CD4-positive, alpha-beta T cell treated with Interferon gamma for 1 hour (primary cell): ENCODE data around the gene NR2F1-AS1.

ENCODE experiments used
- DNase-seq: peaks from one replicate; pipeline ENCODE4 v3.0.0-alpha.2; 2020

Gene NR2F1-AS1

GRCh38 chr5:93603078-93603792, 22.2 kb upstream of the NR2F1-AS1 start:
- DNase-seq: no peak

DNA sequence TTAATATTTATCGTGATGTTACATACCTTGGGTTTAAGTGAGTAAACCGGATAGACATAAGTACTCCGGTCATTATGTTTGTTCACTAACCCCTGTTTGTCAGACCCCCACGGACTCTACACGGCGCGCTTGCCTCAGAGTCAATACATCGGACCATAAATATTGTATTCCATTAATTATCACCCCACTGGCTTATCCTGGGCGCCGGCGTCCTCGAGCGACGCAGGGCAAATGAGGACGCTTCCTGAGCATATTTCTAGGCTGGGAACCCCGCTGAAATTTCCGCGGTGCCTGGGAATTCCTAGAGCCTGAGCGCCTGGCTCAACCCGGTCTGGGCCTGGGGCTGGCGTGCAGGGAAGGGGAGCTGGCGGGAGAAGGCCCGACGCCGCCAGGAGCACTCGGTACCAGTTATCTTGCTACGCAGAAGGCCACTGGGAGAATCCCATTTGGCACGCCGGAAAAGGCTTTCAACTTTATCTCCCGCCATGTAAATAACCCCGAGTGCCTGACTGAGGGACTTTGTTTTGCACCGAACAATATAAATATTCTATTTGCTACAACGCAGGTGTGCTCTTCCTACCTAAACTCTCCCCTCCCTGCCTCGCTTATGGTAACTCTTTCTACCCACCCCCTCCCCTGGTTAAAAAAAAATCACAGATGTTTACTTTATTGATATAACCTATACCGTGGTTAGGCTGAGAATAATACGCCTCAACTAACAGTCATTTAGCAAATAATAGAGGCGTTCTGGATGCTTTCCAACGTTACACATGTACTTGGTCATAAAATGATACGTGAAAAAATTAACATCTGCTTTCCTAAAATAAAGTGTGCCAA, 21.4 kb upstream of the NR2F1-AS1 start:
- no peak for DNase-seq

DNA sequence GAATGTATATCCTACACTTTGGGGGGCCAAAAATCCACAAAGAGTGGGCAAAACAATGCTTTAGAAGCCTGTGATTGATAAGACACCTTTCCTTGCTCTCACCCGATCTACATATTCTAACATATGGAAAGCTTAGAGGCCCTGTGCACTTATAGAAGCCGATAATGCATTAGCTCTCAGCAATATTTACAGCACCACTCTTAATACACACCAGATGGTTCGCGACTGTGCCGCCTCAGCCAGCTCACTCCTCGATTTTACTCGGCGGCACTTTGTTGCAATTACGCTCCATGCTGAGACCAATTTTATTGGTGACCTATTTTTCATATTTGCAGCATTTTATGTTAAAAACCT, 20.8 kb upstream of the NR2F1-AS1 start:
- DNase-seq: no peak

GRCh38 chr5:93601071-93601801, 20.2 kb upstream of the NR2F1-AS1 start:
- DNase-seq: no peak

GRCh38 chr5:93600409-93601070, 19.5 kb upstream of the NR2F1-AS1 start:
- no peak for DNase-seq

- DNase-seq: no peak
Observed at GRCh38 chr5:93599399-93600120, 18.5 kb upstream of the NR2F1-AS1 start.

GRCh38 chr5:93599001-93599379, 18.0 kb upstream of the NR2F1-AS1 start:
- no peak for DNase-seq

GRCh38 chr5:93598091-93599000, 17.3 kb upstream of the NR2F1-AS1 start:
- DNase-seq: no peak

- no peak for DNase-seq
Observed at GRCh38 chr5:93596676-93597490, 15.9 kb upstream of the NR2F1-AS1 start.

DNA sequence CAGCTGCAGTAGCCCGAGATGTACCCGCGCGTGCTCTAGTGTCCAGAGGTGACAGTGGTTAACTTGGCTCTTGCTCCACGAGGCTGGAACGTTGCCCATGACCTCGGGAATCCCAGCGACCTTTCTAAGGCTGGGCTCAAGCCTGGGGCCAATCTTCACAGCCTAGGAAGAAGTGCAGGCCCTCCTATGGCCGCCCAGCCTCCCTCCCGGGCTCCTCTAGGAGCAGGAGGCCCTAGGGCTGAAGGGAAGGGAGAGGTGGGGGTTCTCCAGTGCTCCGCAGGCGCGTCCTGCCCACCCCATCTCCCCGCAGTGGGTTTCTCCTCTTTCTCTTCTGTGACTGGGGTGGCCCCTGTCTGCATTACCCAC, 15.3 kb upstream of the NR2F1-AS1 start:
- no peak for DNase-seq

- DNase-seq: no peak
Observed at GRCh38 chr5:93595420-93596147, 14.6 kb upstream of the NR2F1-AS1 start.

DNA sequence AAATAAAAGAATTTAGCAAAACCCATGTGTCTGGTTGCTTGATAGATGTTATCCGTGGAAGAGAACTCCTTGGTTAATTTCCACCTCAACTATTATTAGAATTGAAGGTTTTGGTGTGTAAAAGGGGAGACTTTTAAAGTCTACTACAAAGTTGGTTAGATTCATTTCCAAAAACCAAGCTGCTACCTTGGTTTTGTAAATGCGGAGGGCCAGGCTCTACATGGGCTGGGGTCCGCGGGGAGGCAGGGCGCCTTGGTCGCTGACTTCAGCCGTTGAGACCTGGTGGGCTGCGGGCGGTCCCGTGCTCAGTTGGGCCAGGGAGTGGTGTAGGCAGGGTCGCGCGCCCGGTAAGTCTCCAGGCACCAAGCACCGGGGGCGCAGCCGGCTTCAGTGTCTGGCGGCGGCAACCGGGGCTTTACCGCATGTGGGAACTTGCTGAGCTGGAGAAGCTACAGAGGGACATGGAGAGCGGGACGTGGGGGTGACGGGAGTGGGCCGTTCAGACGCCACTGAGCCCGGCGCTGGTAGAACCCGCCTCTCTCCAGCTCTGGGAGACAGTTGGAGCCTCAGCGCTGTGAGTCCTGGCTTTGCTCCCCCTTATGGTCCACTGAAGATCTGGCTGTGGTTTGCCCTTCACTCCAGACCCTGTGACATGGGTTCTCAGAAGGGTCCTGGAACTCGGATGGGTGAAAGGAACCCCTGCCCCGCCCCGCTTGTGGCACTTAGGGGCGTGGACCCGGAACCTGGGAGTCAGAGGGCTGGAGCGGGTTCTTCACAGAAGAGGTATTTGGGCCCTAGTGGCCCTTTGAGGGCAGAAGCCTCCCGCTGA, 13.8 kb upstream of the NR2F1-AS1 start:
- no peak for DNase-seq

DNA sequence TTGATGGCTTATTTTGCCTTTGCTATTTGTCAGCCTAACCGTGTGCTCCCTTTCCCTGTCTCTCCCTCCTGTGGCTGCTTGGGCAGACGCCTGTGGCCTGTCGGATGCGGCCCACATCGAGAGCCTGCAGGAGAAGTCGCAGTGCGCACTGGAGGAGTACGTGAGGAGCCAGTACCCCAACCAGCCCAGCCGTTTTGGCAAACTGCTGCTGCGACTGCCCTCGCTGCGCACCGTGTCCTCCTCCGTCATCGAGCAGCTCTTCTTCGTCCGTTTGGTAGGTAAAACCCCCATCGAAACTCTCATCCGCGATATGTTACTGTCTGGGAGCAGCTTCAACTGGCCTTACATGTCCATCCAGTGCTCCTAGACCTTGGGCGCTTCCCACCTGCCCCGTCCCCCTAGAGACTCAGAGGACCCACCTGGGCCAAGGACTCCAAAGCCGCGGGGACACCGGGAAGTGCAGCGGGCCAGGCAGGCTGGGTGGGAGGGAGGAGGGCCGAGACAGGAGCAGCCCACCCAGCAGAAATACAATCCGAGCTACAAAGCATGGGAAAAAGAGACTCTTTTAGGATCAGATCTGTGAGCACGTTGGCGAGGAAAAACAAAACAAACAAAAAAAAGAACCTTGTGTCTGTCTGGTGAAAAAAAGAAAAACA, 12.6 kb upstream of the NR2F1-AS1 start:
- DNase-seq: no peak

DNA sequence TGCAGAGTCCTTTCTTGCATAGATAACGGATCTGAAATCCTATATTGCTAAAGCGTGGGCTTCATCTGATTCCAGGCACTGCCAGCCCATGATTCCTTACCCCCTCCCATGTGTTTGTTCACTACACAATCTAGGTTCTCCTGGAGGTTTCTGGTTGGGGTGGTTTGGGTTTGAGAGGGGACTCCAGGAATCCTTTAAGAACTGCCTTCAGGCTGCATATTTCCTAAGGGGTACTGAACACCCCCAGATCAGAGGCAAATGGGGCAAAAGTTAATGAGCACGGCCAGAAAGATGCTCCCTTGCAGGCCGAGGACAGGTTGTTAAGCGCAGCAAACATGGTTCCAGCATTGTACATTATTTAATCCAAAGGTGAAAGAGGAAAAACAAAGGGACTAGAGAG, 11.9 kb upstream of the NR2F1-AS1 start:
- no peak for DNase-seq

GRCh38 chr5:93591323-93591945, 10.4 kb upstream of the NR2F1-AS1 start:
- DNase-seq: no peak

DNA sequence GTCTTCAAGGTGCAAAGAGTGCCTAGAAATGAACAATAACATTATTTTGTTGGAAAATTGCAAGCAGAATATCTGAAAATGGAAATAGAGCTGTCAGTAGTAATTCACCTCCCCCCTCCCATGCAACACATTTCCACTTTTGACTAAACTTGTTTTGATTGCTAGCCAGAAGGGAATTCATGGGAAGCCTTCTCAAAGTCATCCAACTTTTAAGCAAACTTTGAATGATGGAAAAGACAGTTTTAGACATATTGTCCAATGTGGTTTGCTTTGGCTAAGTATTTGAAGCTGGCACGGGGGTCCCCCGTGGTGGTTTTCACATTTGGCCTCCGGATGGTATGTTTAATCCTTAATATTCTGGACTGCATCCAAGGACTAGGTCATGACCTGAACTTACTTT, 9.5 kb upstream of the NR2F1-AS1 start:
- no peak for DNase-seq

DNA sequence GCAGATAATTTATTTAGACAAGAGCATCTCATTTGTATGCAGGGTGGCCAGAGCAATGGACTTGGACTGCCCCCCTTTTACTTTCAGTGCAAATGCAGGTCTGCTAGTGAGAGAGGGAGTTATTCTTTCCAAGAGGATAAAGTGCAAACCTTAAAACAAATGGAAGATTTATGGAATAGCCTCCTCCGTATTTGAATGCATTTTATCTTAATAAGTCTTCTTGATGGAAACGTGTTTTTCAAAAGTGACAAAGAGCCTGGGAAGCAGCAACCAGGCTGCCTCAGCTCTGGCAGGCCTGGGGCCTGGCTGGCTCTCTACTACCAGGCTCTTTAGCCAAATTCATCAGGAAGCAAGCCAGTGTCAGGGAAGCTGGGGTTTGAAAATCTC, 8.8 kb upstream of the NR2F1-AS1 start:
- DNase-seq: no peak
